HG02884 (cell line): ENCODE results near the gene TOP2B.

Experiments
- ATAC-seq: cut with Tn5 transposase; IDR thresholded peaks from one replicate; pipeline ENCODE4 v1.9.1; 2021; ENCODE audit warnings: mild to moderate bottlenecking, moderate library complexity; ENCODE audit not compliant: unreplicated experiment

Gene TOP2B

GRCh38 chr3:25564075-25564474 is 100.6 kb downstream of the TOP2B start:
- ATAC-seq: no peak

GRCh38 chr3:25563601-25564000 is 101.1 kb downstream of the TOP2B start:
- ATAC-seq: no peak

GRCh38 chr3:25558796-25559195 is 105.9 kb downstream of the TOP2B start:
- ATAC-seq: no peak

- ATAC-seq: no peak
These were observed 106.6 kb downstream of the TOP2B start for GRCh38 chr3:25558121-25558520.

- ATAC-seq: no peak
These were observed 107.0 kb downstream of the TOP2B start for GRCh38 chr3:25557694-25558093.

GRCh38 chr3:25556447-25556846 is 108.3 kb downstream of the TOP2B start:
- ATAC-seq: no peak

- ATAC-seq: no peak
These were observed 108.8 kb downstream of the TOP2B start for GRCh38 chr3:25555695-25556437.

GRCh38 chr3:25554376-25554775 is 110.3 kb downstream of the TOP2B start:
- no peak for ATAC-seq

GRCh38 chr3:25552251-25552650 is 112.5 kb downstream of the TOP2B start:
- no peak for ATAC-seq

GRCh38 chr3:25548836-25549235 is 115.9 kb downstream of the TOP2B start:
- ATAC-seq: no peak

- ATAC-seq: no peak
These were observed 116.6 kb downstream of the TOP2B start for GRCh38 chr3:25547943-25548674.
